IMR-90 (cell line): Measurements from ENCODE around the gene ZNF598. TPM values are rescaled to one million over a fixed set of nuclear protein-coding genes. Genes with fewer than 3 reads are reported as not detected.

ENCODE experiments used
- ATAC-seq: fragments of 200-7000 bp; cut with Tn5 transposase; 2 replicates; pipeline ENCODE4 v1.9.1; 2020; ENCODE audit warnings: low read depth, mild to moderate bottlenecking, moderate library complexity
- BruUV-seq: library from RNA; stranded (reverse); fragments of 400-500 nt; replicated peaks from 2 replicates; lab custom pipeline; 2021; lab: Mats Ljungman, UMichigan
- CTCF ChIA-PET: fragments of 300-600 bp; formaldehyde crosslinking; extraction: SDS; loops from one replicate; lab custom pipeline; 2021; ENCODE audit warnings: antibody characterized with exemption; lab: Yijun Ruan, JAX
- POLR2A ChIA-PET: fragments of 300-600 bp; sonication (Branson Sonifier 250); formaldehyde crosslinking; loops from one replicate; lab custom pipeline; 2022; ENCODE audit warnings: antibody characterized with exemption; ENCODE audit not compliant: unreplicated experiment; lab: Charles Lee
- DNase-seq: peaks from one replicate; pipeline ENCODE4 v3.0.0; 2013
- H2AFZ ChIP-seq: replicated peaks from 2 replicates; pipeline ENCODE3; 2013; ENCODE audit warnings: low read length, mild to moderate bottlenecking; ENCODE audit not compliant: poor library complexity
- H2AK5ac ChIP-seq: 2 replicates; pipeline ENCODE4 v1.6.1; 2013; ENCODE audit warnings: low read depth, low read length, inconsistent platforms
- H2AK9ac ChIP-seq: replicated peaks from 2 replicates; pipeline ENCODE3; 2013; ENCODE audit warnings: mild to moderate bottlenecking, low read depth, low read length, moderate library complexity; ENCODE audit not compliant: poor library complexity
- H2BK120ac ChIP-seq: 2 replicates; pipeline ENCODE4 v1.6.1; 2013; ENCODE audit warnings: low read depth, low read length, inconsistent platforms
- H2BK15ac ChIP-seq: 3 replicates; pipeline ENCODE4 v1.6.1; 2013; ENCODE audit warnings: low read depth, low read length, inconsistent platforms
- H2BK20ac ChIP-seq: 2 replicates; pipeline ENCODE4 v1.6.1; 2013; ENCODE audit warnings: low read depth, mild to moderate bottlenecking, inconsistent platforms, low read length, moderate library complexity
- H2BK5ac ChIP-seq: 2 replicates; pipeline ENCODE4 v1.6.1; 2013; ENCODE audit warnings: mild to moderate bottlenecking, low read depth, low read length, inconsistent platforms; ENCODE audit not compliant: poor library complexity, severe bottlenecking
- H3K14ac ChIP-seq: replicated peaks from 2 replicates; pipeline ENCODE4 v1.6.1; 2013; ENCODE audit warnings: low read depth, low read length, inconsistent platforms
- H3K18ac ChIP-seq: 2 replicates; pipeline ENCODE4 v1.6.1; 2013; ENCODE audit warnings: low read depth, low read length, control low read depth
- H3K23ac ChIP-seq: 2 replicates; pipeline ENCODE4 v1.6.1; 2013; ENCODE audit warnings: low read depth, low read length, inconsistent platforms
- H3K27ac ChIP-seq: 2 replicates; pipeline ENCODE4 v1.5.1; 2013; ENCODE audit warnings: mild to moderate bottlenecking, control low read depth, low read length; ENCODE audit not compliant: insufficient read depth
- H3K27me3 ChIP-seq: 2 replicates; pipeline ENCODE4 v1.6.1; 2013; ENCODE audit warnings: low read length; ENCODE audit not compliant: control insufficient read depth, insufficient read depth
- H3K36me3 ChIP-seq: 2 replicates; pipeline ENCODE4 v1.6.1; 2013; ENCODE audit warnings: low read length, mixed read lengths; ENCODE audit not compliant: control insufficient read depth, insufficient read depth
- H3K4ac ChIP-seq: 2 replicates; pipeline ENCODE4 v1.6.1; 2013; ENCODE audit warnings: low read depth, low read length, inconsistent platforms
- H3K4me1 ChIP-seq: 2 replicates; pipeline ENCODE4 v1.6.1; 2013; ENCODE audit warnings: low read length, mixed read lengths; ENCODE audit not compliant: control insufficient read depth, insufficient read depth
- H3K4me2 ChIP-seq: 2 replicates; pipeline ENCODE4 v1.6.1; 2013; ENCODE audit warnings: low read depth, mild to moderate bottlenecking, control low read depth, low read length, moderate library complexity
- H3K4me3 ChIP-seq: 2 replicates; pipeline ENCODE4 v1.5.1; 2013; ENCODE audit warnings: low read depth, mild to moderate bottlenecking, control low read depth, low read length, moderate library complexity; ENCODE audit not compliant: insufficient read depth
- H3K56ac ChIP-seq: 2 replicates; pipeline ENCODE4 v1.6.1; 2013; ENCODE audit warnings: low read length, inconsistent platforms; ENCODE audit not compliant: insufficient read depth; ENCODE audit errors: extremely low read depth
- H3K79me1 ChIP-seq, 2 experiments: 2 replicates each; pipeline ENCODE4 v1.6.1; 2013; ENCODE audit warnings: low read length in 2 of 2, inconsistent platforms in 1 of 2, low read depth in 1 of 2
- H3K9ac ChIP-seq: 2 replicates; pipeline ENCODE4 v1.6.1; 2013; ENCODE audit warnings: low read depth, low read length, control low read depth
- H3K9me1 ChIP-seq: 2 replicates; pipeline ENCODE4 v1.6.1; 2013; ENCODE audit warnings: low read length, inconsistent platforms; ENCODE audit not compliant: insufficient read depth
- H3K9me3 ChIP-seq: 2 replicates; pipeline ENCODE4 v1.6.1; 2013; ENCODE audit warnings: low read length; ENCODE audit not compliant: control insufficient read depth, insufficient read depth
- H4K20me1 ChIP-seq: 2 replicates; pipeline ENCODE4 v1.6.1; 2013; ENCODE audit warnings: low read length, inconsistent platforms; ENCODE audit not compliant: insufficient read depth
- H4K5ac ChIP-seq: 2 replicates; pipeline ENCODE4 v1.6.1; 2013; ENCODE audit warnings: mild to moderate bottlenecking, low read depth, low read length, control low read depth
- H4K8ac ChIP-seq, 2 experiments: 2 replicates each; pipeline ENCODE4 v1.6.1; 2013; ENCODE audit warnings: low read depth in 2 of 2, low read length in 2 of 2, control low read depth in 1 of 2, inconsistent platforms in 1 of 2
- H4K91ac ChIP-seq: 2 replicates; pipeline ENCODE4 v1.6.1; 2013; ENCODE audit warnings: low read depth, low read length, inconsistent platforms; ENCODE audit not compliant: insufficient read depth
- CTCF ChIP-seq: conservative IDR thresholded peaks from 2 replicates; pipeline ENCODE4 v1.5.1; 2012; ENCODE audit warnings: mild to moderate bottlenecking, low read depth, low read length, improper control_type of control experiment
- FOS ChIP-seq: fragments of 150-350 bp; IDR thresholded peaks from 2 replicates; pipeline ENCODE4 v1.6.1; 2016; ENCODE audit warnings: low read depth, low read length
- NFE2L2 ChIP-seq: fragments of 150-350 bp; IDR thresholded peaks from 2 replicates; pipeline ENCODE4 v1.6.1; 2016; ENCODE audit warnings: low read depth, mild to moderate bottlenecking, low read length
- RAD21 ChIP-seq: IDR thresholded peaks from 2 replicates; pipeline ENCODE4 v1.6.1; 2012; ENCODE audit warnings: low read length, improper control_type of control experiment
- RCOR1 ChIP-seq: IDR thresholded peaks from 2 replicates; pipeline ENCODE4 v1.6.1; 2012; ENCODE audit warnings: mild to moderate bottlenecking, low read length, improper control_type of control experiment; ENCODE audit not compliant: insufficient replicate concordance
- RFX5 ChIP-seq: IDR thresholded peaks from 2 replicates; pipeline ENCODE4 v1.8.0; 2012; ENCODE audit warnings: low read depth, mild to moderate bottlenecking, low read length, moderate library complexity
- SMC3 ChIP-seq: fragments of 150-350 bp; IDR thresholded peaks from 2 replicates; pipeline ENCODE4 v1.6.1; 2016; ENCODE audit warnings: low read depth, mild to moderate bottlenecking, antibody characterized with exemption, low read length, moderate library complexity
- WGBS, 2 experiments: methylation state at CpG; one replicate each; pipeline versions ENCODE4 v1.1.5 to v1.1.7; 2013; ENCODE audit warnings: missing lambda C conversion rate in 2 of 2; ENCODE audit not compliant: insufficient read length in 1 of 2; ENCODE audit errors: extremely low coverage in 2 of 2; 5-methylcytosine and 5-hydroxymethylcytosine counted together
- dilution Hi-C: fragments of 300-500 bp; cut with HindIII; formaldehyde crosslinking; loops from one replicate; pipeline ENCODE4 v1.14.3; 2018; ENCODE audit warnings: low sequenced_read_pairs; ENCODE audit not compliant: unreplicated experiment
- in situ Hi-C: fragments of 300-500 bp; cut with MboI; formaldehyde crosslinking; loops from 3 replicates; pipeline ENCODE4 v1.14.3; 2019; ENCODE audit warnings: low sequenced_read_pairs, inconsistent platforms, mixed read lengths
- intact Hi-C: fragments of 100-400 bp; cut with micrococcal nuclease; formaldehyde crosslinking; loops from 2 replicates; pipeline ENCODE4 v1.10.0; 2022
- polyA plus RNA-seq, 3 experiments: library from polyadenylated mRNA; depleted of rRNA; stranded (reverse); fragments of >200 nt; gene quantifications; 2 replicates each; pipeline ENCODE4 v1.2.3, GENCODE V29; 2012; ENCODE audit warnings: low replicate concordance in 1 of 3
- total RNA-seq: library from RNA; depleted of rRNA; stranded (reverse); fragments of >200 nt; gene quantifications from 2 replicates; pipeline ENCODE4 v1.2.3, GENCODE V29; 2012
- TF ChIP-seq, protein P1 (sequence below): fragments of 150-350 bp; IDR thresholded peaks from 2 replicates; pipeline ENCODE4 v1.6.1; 2017; ENCODE audit warnings: mild to moderate bottlenecking, antibody characterized with exemption, low read length, low read depth

ZNF598 gene
- total and polyA plus RNA-seq, 2 of the 4 experiments (the other 2 are of a cell fraction) = 3.4 to 36.4 TPM

DNA sequence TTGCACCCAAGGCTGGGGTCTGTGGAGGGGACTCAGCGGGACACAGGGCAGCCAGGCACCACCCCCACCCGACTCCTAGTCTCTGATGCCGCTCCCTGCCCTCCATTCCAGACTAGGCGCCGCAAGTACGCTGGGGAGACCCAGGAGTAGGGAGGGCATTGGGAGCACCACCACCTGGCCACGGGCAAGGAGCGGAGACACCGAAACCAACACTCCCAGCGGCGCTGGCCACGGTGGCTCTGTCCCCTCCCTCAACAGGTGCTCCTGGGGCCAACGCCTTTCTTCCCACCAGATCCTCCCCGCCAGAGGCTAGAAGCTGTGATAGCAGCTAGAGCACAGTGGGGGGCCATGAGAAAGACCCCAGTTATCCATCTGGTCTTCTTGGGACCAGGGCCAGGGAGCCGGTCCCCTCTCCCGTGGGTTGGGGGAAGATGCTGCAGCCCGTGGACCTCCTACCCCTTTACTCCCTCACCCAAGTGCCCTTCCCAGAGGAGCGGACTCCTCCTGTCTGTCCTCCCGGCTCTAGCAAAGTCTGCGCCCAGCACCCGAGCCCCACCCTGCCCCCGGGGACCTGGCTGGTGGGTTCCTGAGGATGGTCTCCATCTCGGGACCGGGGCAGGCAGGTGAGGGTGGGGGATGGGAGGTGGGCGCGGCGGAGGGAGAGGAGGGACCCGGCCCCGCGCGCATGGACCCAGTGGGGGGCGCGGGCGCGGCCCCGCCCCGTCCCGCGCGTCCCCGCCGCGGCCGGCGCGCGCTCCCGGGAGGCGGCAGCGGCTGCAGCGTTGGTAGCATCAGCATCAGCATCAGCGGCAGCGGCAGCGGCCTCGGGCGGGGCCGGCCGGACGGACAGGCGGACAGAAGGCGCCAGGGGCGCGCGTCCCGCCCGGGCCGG is 20.2 kb downstream of the ZNF598 start, which contains the start of gene SYNGR3 (continued):
- TF ChIP-seq CTCF = no peak
- no peak for TF ChIP-seq FOS

DNA sequence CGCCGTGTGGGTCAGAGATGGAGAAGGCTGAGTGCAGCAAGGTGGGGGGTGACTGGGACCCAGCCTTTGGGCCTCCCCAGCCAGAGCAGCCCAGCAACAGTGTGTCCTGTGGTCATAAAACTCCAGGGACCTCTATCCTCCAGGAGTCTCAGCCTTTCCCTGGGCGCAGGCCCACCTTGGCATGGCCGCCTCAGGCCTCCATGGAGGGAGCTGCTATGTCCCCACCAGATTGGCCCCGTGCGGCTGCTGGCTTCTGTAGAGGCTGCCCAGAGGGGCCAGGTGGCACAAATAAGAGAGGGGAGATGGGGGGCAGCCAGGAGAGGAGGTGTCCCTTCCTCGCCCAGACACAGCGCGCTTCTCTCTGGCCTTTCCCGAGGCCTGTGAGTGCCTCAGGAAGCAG is 22.4 kb downstream of the ZNF598 start:
- Histone ChIP-seq H2AK9ac (no peak overlapping the region), H3K18ac (no peak overlapping the region), H4K91ac (no peak overlapping the region), H3K4ac (no peak overlapping the region), H4K8ac (no peak overlapping the region), H4K5ac (no peak overlapping the region), H3K9me1 (peaks cover 9% of the 10 kb centered on the region), H3K4me2 (no peak overlapping the region), H3K23ac (no peak overlapping the region), H3K4me3 (no peak overlapping the region), H2BK20ac (no peak overlapping the region), H3K14ac (no peak overlapping the region), H2BK120ac (no peak overlapping the region), H3K4me1 (peaks cover 14% of the 10 kb centered on the region), H4K20me1 (no peaks in the 10 kb centered on the region; the same call in 1 of the 2 replicates), H3K79me1 (peaks cover 21 to 29% of the 10 kb centered on the region in 2 experiments), H2BK5ac (no peak overlapping the region), H3K9me3 (no peaks in the 10 kb centered on the region), H3K9ac (no peak overlapping the region), H3K36me3 (peaks cover 13% of the 10 kb centered on the region), H2AFZ (no peak overlapping the region), H3K56ac (no peak overlapping the region), H2BK15ac (no peak overlapping the region), H3K27ac (no peak overlapping the region), H3K27me3 (peaks cover 23% of the 10 kb centered on the region), H2AK5ac (no peak overlapping the region)
- TF ChIP-seq RCOR1 (no peak), FOS (no peak), NFE2L2 (no peak), SMC3 (no peak), CTCF (no peak), RFX5 (no peak), RAD21 (no peak)
- TF ChIP-seq, protein P1, sequence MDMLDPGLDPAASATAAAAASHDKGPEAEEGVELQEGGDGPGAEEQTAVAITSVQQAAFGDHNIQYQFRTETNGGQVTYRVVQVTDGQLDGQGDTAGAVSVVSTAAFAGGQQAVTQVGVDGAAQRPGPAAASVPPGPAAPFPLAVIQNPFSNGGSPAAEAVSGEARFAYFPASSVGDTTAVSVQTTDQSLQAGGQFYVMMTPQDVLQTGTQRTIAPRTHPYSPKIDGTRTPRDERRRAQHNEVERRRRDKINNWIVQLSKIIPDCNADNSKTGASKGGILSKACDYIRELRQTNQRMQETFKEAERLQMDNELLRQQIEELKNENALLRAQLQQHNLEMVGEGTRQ = no peak
- no TSS peak for BruUV-seq
- DNase-seq (no peak), ATAC-seq (no peak)
- no CpG with 5 or more reads among the region's 10 CpGs for WGBS, 2 experiments
- ChIA-PET CTCF (no interaction called here), POLR2A (no interaction called here)
- intact Hi-C loops = no loop called here
- dilution Hi-C loops = no loop called here
- in situ Hi-C loops = no loop called here
